ENCODE results near the gene TTC14.
"Not testable (repeated sequence)": the region's sequence is repeated elsewhere in the genome, so short reads cannot be mapped to it uniquely, and the experiment has no call there.

- TF ChIP-seq POLR2A (IDR thresholded peaks at IDR 0.05): not testable (repeated sequence)
- TF ChIP-seq, protein P1, sequence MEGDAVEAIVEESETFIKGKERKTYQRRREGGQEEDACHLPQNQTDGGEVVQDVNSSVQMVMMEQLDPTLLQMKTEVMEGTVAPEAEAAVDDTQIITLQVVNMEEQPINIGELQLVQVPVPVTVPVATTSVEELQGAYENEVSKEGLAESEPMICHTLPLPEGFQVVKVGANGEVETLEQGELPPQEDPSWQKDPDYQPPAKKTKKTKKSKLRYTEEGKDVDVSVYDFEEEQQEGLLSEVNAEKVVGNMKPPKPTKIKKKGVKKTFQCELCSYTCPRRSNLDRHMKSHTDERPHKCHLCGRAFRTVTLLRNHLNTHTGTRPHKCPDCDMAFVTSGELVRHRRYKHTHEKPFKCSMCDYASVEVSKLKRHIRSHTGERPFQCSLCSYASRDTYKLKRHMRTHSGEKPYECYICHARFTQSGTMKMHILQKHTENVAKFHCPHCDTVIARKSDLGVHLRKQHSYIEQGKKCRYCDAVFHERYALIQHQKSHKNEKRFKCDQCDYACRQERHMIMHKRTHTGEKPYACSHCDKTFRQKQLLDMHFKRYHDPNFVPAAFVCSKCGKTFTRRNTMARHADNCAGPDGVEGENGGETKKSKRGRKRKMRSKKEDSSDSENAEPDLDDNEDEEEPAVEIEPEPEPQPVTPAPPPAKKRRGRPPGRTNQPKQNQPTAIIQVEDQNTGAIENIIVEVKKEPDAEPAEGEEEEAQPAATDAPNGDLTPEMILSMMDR (IDR thresholded peaks at IDR 0.05): not testable (repeated sequence)
Measured at GRCh38 chr3:180618563-180618962, 16.6 kb downstream of the TTC14 start.
